ENCODE data around the gene ZAP70. TPM values are rescaled to one million over a fixed set of nuclear protein-coding genes. Genes with fewer than 3 reads are reported as not detected.

ZAP70 gene
- total RNA-seq, 5 donors from 2014 or later (not counting 1 experiment from before 2014, with no cell fraction given): 449 to 534 (median 468) TPM

GRCh38 chr2:97737421-97738178 lies 24.2 kb downstream of the ZAP70 start:
- ChIA-PET POLR2A (no interaction called here), CTCF (no interaction called here)
- H3K9me3 Mint-ChIP-seq: no peaks in the 10 kb centered on the region
- DNase-seq: no peak
- no peak for ATAC-seq (replicated peaks in 1 of 4)
- H3K9me3 ChIP-seq: no peaks in the 10 kb centered on the region
- H3K27me3 Mint-ChIP-seq: no peaks in the 10 kb centered on the region
- H3K27ac ChIP-seq (ENCODE audit: low read length): no peak overlapping the region
- peaks cover 4 to 64% of the 10 kb centered on the region in 2 experiments for H3K4me1 ChIP-seq (ENCODE audit: control insufficient read depth in 1 of 2, extremely low read depth in 1 of 2, insufficient read depth in 2 of 2, low read length in 2 of 2)
- no peak overlapping the region for H3K27ac Mint-ChIP-seq
- peaks cover 32 to 40% (median 34%) of the 10 kb centered on the region in 3 donors for H3K4me1 Mint-ChIP-seq
- peaks cover 31% of the 10 kb centered on the region for H3K36me3 Mint-ChIP-seq
- peaks cover 39 to 90% of the 10 kb centered on the region in 2 donors for H3K36me3 ChIP-seq (ENCODE audit: control insufficient read depth in 2 of 2, extremely low read depth in 1 of 2, insufficient read depth in 1 of 2, low read length in 1 of 2)
- no peaks in the 10 kb centered on the region for H3K27me3 ChIP-seq (replicated peaks in 1 of 2; ENCODE audit: control insufficient read depth in 2 of 2, extremely low read depth in 1 of 2, insufficient read depth in 2 of 2, low read length in 1 of 2)
- WGBS (ENCODE audit: insufficient coverage): 95% methylated on average over 17 of the region's 32 CpGs
- H3K4me3 ChIP-seq (ENCODE audit: control insufficient read depth in 1 of 2, extremely low read depth in 1 of 2, low read length in 1 of 2): no peak overlapping the region
- H3K4me3 Mint-ChIP-seq: no peak overlapping the region

- peaks cover 34 to 82% of the 10 kb centered on the region in 2 donors for H3K36me3 ChIP-seq (ENCODE audit: control insufficient read depth in 2 of 2, extremely low read depth in 1 of 2, insufficient read depth in 1 of 2, low read length in 1 of 2)
- ATAC-seq (replicated peaks in 1 of 4) (peak in 1 of 4 experiments; percentile 9), DNase-seq (no peak)
- no peaks in the 10 kb centered on the region for H3K9me3 ChIP-seq
- WGBS (ENCODE audit: insufficient coverage): 97% methylated on average over 6 of the region's 9 CpGs
- peaks cover 4 to 64% of the 10 kb centered on the region in 2 experiments for H3K4me1 ChIP-seq (ENCODE audit: control insufficient read depth in 1 of 2, extremely low read depth in 1 of 2, insufficient read depth in 2 of 2, low read length in 2 of 2)
- no peak overlapping the region for H3K4me3 Mint-ChIP-seq
- peaks cover 31% of the 10 kb centered on the region for H3K36me3 Mint-ChIP-seq
- POLR2A ChIA-PET: no interaction called here
- H3K27ac ChIP-seq (ENCODE audit: low read length): no peak overlapping the region
- H3K9me3 Mint-ChIP-seq: no peaks in the 10 kb centered on the region
- no peak overlapping the region for H3K4me3 ChIP-seq (ENCODE audit: control insufficient read depth in 1 of 2, extremely low read depth in 1 of 2, low read length in 1 of 2)
- peak overlapping the region; percentile 27 to 66 for H3K27ac Mint-ChIP-seq
- CTCF ChIA-PET: no interaction called here
- H3K4me1 Mint-ChIP-seq: peaks cover 39 to 45% (median 40%) of the 10 kb centered on the region in 3 donors
- no peaks in the 10 kb centered on the region for H3K27me3 ChIP-seq (replicated peaks in 1 of 2; ENCODE audit: control insufficient read depth in 2 of 2, extremely low read depth in 1 of 2, insufficient read depth in 2 of 2, low read length in 1 of 2)
- H3K27me3 Mint-ChIP-seq: no peaks in the 10 kb centered on the region
These were observed 25.0 kb downstream of the ZAP70 start for GRCh38 chr2:97738179-97739019.

DNA sequence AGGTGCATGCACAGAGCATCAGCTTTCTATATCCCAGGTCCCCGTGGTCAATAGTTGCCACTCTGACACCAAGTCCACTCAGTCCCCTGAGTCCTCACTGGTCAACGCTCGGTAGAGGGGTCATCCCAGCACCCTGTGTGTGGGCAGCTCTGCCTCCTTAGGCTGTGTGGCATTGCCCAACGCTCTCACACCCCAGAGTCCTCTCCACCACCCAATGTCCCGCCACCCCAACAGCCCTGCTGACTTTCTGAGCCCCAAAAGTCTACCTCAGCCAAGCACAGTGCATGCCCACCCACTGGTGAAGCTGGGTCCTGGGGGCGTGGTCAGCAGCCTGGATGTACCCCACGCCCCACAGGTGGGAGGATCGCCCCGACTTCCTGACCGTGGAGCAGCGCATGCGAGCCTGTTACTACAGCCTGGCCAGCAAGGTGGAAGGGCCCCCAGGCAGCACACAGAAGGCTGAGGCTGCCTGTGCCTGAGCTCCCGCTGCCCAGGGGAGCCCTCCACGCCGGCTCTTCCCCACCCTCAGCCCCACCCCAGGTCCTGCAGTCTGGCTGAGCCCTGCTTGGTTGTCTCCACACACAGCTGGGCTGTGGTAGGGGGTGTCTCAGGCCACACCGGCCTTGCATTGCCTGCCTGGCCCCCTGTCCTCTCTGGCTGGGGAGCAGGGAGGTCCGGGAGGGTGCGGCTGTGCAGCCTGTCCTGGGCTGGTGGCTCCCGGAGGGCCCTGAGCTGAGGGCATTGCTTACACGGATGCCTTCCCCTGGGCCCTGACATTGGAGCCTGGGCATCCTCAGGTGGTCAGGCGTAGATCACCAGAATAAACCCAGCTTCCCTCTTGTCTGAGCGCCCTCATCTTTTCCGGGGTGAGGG lies 25.9 kb downstream of the ZAP70 start:
- Histone ChIP-seq H3K9me3 (no peaks in the 10 kb centered on the region), H3K27ac (ENCODE audit: low read length) (no peak overlapping the region), H3K36me3 (ENCODE audit: control insufficient read depth in 2 of 2, extremely low read depth in 1 of 2, insufficient read depth in 1 of 2, low read length in 1 of 2) (peaks cover 28 to 74% of the 10 kb centered on the region in 2 donors), H3K27me3 (replicated peaks in 1 of 2; ENCODE audit: control insufficient read depth in 2 of 2, extremely low read depth in 1 of 2, insufficient read depth in 2 of 2, low read length in 1 of 2) (no peaks in the 10 kb centered on the region), H3K4me1 (ENCODE audit: control insufficient read depth in 1 of 2, extremely low read depth in 1 of 2, insufficient read depth in 2 of 2, low read length in 2 of 2) (peaks cover 4 to 63% of the 10 kb centered on the region in 2 experiments), H3K4me3 (ENCODE audit: control insufficient read depth in 1 of 2, extremely low read depth in 1 of 2, low read length in 1 of 2) (no peak overlapping the region)
- Mint-ChIP-seq H3K36me3 (peaks cover 32% of the 10 kb centered on the region), H3K27me3 (no peaks in the 10 kb centered on the region), H3K4me3 (no peak overlapping the region), H3K9me3 (no peaks in the 10 kb centered on the region), H3K27ac (peak overlapping the region in 1 of 2 donors; percentile 66), H3K4me1 (peaks cover 48 to 50% (median 48%) of the 10 kb centered on the region in 3 donors)
- ChIA-PET POLR2A (no interaction called here), CTCF (interaction anchor here (0.5 to 2.2 kb wide), 7 partner anchors 9 to 646 kb away, joined by 3 to 5 read pairs (median 3); no protein-coding TSS in a partner anchor)
- no peak for ATAC-seq (replicated peaks in 1 of 4)
- WGBS (ENCODE audit: insufficient coverage): 94% methylated on average over 18 of the region's 23 CpGs
- DNase-seq: no peak

GRCh38 chr2:97739893-97740245 lies 26.5 kb downstream of the ZAP70 start:
- no peak overlapping the region for H3K27ac Mint-ChIP-seq
- peaks cover 22 to 68% of the 10 kb centered on the region in 2 donors for H3K36me3 ChIP-seq (ENCODE audit: control insufficient read depth in 2 of 2, extremely low read depth in 1 of 2, insufficient read depth in 1 of 2, low read length in 1 of 2)
- DNase-seq (no peak), ATAC-seq (replicated peaks in 1 of 4) (no peak)
- H3K36me3 Mint-ChIP-seq: peaks cover 35% of the 10 kb centered on the region
- CTCF ChIA-PET: interaction anchor here (0.5 to 2.2 kb wide), 9 partner anchors 9 to 645 kb away, joined by 3 to 5 read pairs (median 3); partner anchors contain the start of gene ZAP70 (in 1 of the 2)
- no peak overlapping the region for H3K4me3 ChIP-seq (ENCODE audit: control insufficient read depth in 1 of 2, extremely low read depth in 1 of 2, low read length in 1 of 2)
- no peak overlapping the region for H3K27ac ChIP-seq (ENCODE audit: low read length)
- H3K9me3 ChIP-seq: no peaks in the 10 kb centered on the region
- POLR2A ChIA-PET: no interaction called here
- H3K27me3 Mint-ChIP-seq: no peaks in the 10 kb centered on the region
- WGBS (ENCODE audit: insufficient coverage): no CpG with 5 or more reads among the region's 5 CpGs
- peaks cover 53 to 55% (median 53%) of the 10 kb centered on the region in 3 donors for H3K4me1 Mint-ChIP-seq
- H3K27me3 ChIP-seq (replicated peaks in 1 of 2; ENCODE audit: control insufficient read depth in 2 of 2, extremely low read depth in 1 of 2, insufficient read depth in 2 of 2, low read length in 1 of 2): no peaks in the 10 kb centered on the region
- no peak overlapping the region for H3K4me3 Mint-ChIP-seq
- peaks cover 4 to 64% of the 10 kb centered on the region in 2 experiments for H3K4me1 ChIP-seq (ENCODE audit: control insufficient read depth in 1 of 2, extremely low read depth in 1 of 2, insufficient read depth in 2 of 2, low read length in 2 of 2)
- no peaks in the 10 kb centered on the region for H3K9me3 Mint-ChIP-seq

DNA sequence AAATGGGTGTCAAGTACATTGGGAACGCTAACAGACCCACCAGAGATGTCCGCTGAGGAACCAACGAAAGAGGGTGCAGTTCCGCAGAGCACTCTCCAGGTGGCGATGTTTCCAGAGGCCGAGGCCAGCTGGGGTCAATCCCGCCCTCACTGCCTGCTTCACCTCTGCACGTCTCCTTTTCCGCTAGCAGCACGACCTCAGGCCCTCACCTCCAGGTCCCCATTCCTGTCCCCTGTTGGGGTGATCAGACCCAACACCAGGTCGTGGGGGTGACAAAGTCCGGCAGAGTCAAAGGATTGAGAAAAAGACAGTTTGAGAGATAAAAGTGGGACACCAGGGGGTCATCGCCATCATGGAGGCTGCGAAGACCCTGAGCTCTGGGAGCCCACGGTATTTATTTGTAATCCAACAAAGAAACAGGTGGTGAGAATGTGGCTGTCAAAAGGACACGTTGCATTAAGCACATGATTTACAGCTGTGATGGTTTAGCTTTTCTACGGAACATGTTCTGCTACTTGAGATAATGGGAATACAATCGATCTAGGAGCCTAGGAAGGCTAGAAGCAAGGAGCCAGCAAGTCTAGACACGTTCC lies 27.3 kb downstream of the ZAP70 start:
- peak overlapping the region; percentile 79 to 86 for H3K27ac Mint-ChIP-seq
- ATAC-seq (replicated peaks in 1 of 4) (peak in 3 of 4 experiments; percentile 27 to 46 (median 34)), DNase-seq (peak in 13 of 35 experiments; percentile 17 to 63 (median 31))
- Histone ChIP-seq H3K4me1 (ENCODE audit: control insufficient read depth in 1 of 2, extremely low read depth in 1 of 2, insufficient read depth in 2 of 2, low read length in 2 of 2) (peaks cover 6 to 72% of the 10 kb centered on the region in 2 experiments), H3K4me3 (ENCODE audit: control insufficient read depth in 1 of 2, extremely low read depth in 1 of 2, low read length in 1 of 2) (no peak overlapping the region), H3K27me3 (replicated peaks in 1 of 2; ENCODE audit: control insufficient read depth in 2 of 2, extremely low read depth in 1 of 2, insufficient read depth in 2 of 2, low read length in 1 of 2) (no peaks in the 10 kb centered on the region), H3K27ac (ENCODE audit: low read length) (peak overlapping the region; percentile 5), H3K36me3 (ENCODE audit: control insufficient read depth in 2 of 2, extremely low read depth in 1 of 2, insufficient read depth in 1 of 2, low read length in 1 of 2) (peaks cover 22 to 60% of the 10 kb centered on the region in 2 donors), H3K9me3 (no peaks in the 10 kb centered on the region)
- H3K9me3 Mint-ChIP-seq: no peaks in the 10 kb centered on the region
- WGBS (ENCODE audit: insufficient coverage): 75% methylated on average over 10 of the region's 19 CpGs
- H3K36me3 Mint-ChIP-seq: peaks cover 35% of the 10 kb centered on the region
- ChIA-PET POLR2A (interaction anchor here in 1 of 2 donors (0.7 to 1.1 kb wide), 2 partner anchors 23 to 191 kb away, joined by 3 read pairs; no protein-coding TSS in a partner anchor), CTCF (interaction anchor here (0.6 to 2.2 kb wide), 11 partner anchors 16 to 1439 kb away, joined by 3 to 6 read pairs (median 3); partner anchors contain the start of gene ZAP70 (in 1 of the 2))
- H3K27me3 Mint-ChIP-seq: no peaks in the 10 kb centered on the region
- H3K4me3 Mint-ChIP-seq: peak overlapping the region in 2 of 3 donors; percentile 10 to 21
- peaks cover 60 to 62% (median 60%) of the 10 kb centered on the region in 3 donors for H3K4me1 Mint-ChIP-seq

Measured in T-cell (primary cell).